Measurements from ENCODE around the gene BCL11A. TPM values are rescaled to one million over a fixed set of nuclear protein-coding genes. Genes with fewer than 3 reads are reported as not detected.

The BCL11A gene
- total and polyA plus RNA-seq, 2 donors from 2014 or later = 1.4 to 8.7 TPM

- DNase-seq = no peak
- H3K27me3 ChIP-seq (ENCODE audit: control insufficient read depth, insufficient read depth, low read length) = no peaks in the 10 kb centered on the region
- H3K9ac ChIP-seq (ENCODE audit: low read length in 3 of 3) = no peak overlapping the region
- H3K9me3 ChIP-seq (ENCODE audit: control insufficient read depth in 2 of 3, insufficient read depth in 1 of 3, low read length in 3 of 3) = no peaks in the 10 kb centered on the region
- no peak for TF ChIP-seq CTCF (IDR thresholded peaks at IDR 0.05; ENCODE audit: borderline replicate concordance, extremely low read depth, insufficient read depth)
- FAIRE-seq = no peak
- H3K36me3 ChIP-seq (ENCODE audit: control insufficient read depth in 2 of 3, insufficient read depth in 3 of 3, low read length in 3 of 3) = no peaks in the 10 kb centered on the region
- intact Hi-C loops (cut with DNase I) = no loop called here
- peaks cover 5 to 9% (median 7%) of the 10 kb centered on the region in 3 donors for H3K4me1 ChIP-seq (ENCODE audit: control insufficient read depth in 2 of 3, insufficient read depth in 2 of 3, low read depth in 1 of 3, low read length in 3 of 3)
- peak overlapping the region in 1 of 3 donors; percentile 29 for H3K4me3 ChIP-seq (ENCODE audit: low read length in 3 of 3)
- peak overlapping the region in 1 of 2 donors; percentile 3 for H3K27ac ChIP-seq (ENCODE audit: low read depth in 2 of 2, low read length in 2 of 2)
Measured at GRCh38 chr2:60529785-60530627, 23.4 kb downstream of the BCL11A start.

DNA sequence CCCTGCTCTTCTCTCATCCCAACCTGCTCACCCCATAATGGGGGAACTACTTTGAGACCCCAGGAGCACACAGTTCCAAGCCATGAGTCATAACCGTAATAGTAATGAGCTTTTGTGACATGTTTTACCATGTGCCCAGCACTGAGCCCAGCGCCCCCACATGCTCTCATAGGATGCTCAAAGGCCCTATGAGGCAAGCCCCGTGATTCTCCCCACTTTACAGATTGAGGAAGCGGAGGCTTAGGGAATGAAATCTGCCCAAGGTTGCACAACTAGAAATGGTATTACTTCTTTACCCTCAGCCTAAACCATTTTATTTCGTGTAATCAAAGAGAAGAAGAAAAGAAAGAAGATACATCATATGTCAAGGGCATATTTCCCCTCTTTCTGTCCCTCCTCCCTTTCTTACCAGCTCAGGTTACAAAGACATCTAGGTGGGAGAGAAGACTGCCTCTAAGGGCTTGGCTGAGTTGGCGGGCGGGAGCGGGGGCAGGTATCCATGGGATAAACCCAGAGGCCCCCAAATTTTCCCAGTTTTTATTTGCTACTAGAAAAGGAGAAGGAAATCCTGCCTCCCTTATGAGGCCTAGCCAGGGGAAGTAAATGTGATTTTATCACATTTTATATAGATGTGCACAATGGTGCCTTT lies 24.2 kb downstream of the BCL11A start:
- peak in 2 of 5 donors; percentile 51 to 63 for DNase-seq
- Histone ChIP-seq H3K4me3 (ENCODE audit: low read length in 3 of 3) (no peak overlapping the region), H3K27ac (ENCODE audit: low read depth in 2 of 2, low read length in 2 of 2) (peak overlapping the region in 1 of 2 donors; percentile 3), H3K4me1 (ENCODE audit: control insufficient read depth in 2 of 3, insufficient read depth in 2 of 3, low read depth in 1 of 3, low read length in 3 of 3) (peaks cover 5 to 9% (median 7%) of the 10 kb centered on the region in 3 donors), H3K9me3 (ENCODE audit: control insufficient read depth in 2 of 3, insufficient read depth in 1 of 3, low read length in 3 of 3) (no peaks in the 10 kb centered on the region), H3K27me3 (ENCODE audit: control insufficient read depth, insufficient read depth, low read length) (no peaks in the 10 kb centered on the region), H3K9ac (ENCODE audit: low read length in 3 of 3) (no peak overlapping the region), H3K36me3 (ENCODE audit: control insufficient read depth in 2 of 3, insufficient read depth in 3 of 3, low read length in 3 of 3) (no peaks in the 10 kb centered on the region)
- intact Hi-C loops (cut with DNase I) = no loop called here
- no peak for FAIRE-seq
- TF ChIP-seq CTCF (IDR thresholded peaks at IDR 0.05; ENCODE audit: borderline replicate concordance, extremely low read depth, insufficient read depth) = no peak

- DNase-seq (no peak), FAIRE-seq (no peak)
- intact Hi-C loops (cut with DNase I) = no loop called here
- no peak for TF ChIP-seq CTCF (IDR thresholded peaks at IDR 0.05; ENCODE audit: borderline replicate concordance, extremely low read depth, insufficient read depth)
- Histone ChIP-seq H3K27ac (ENCODE audit: low read depth in 2 of 2, low read length in 2 of 2) (no peak overlapping the region), H3K27me3 (ENCODE audit: control insufficient read depth, insufficient read depth, low read length) (no peaks in the 10 kb centered on the region), H3K4me3 (ENCODE audit: low read length in 3 of 3) (no peak overlapping the region), H3K9ac (ENCODE audit: low read length in 3 of 3) (no peak overlapping the region), H3K9me3 (ENCODE audit: control insufficient read depth in 2 of 3, insufficient read depth in 1 of 3, low read length in 3 of 3) (no peaks in the 10 kb centered on the region), H3K4me1 (ENCODE audit: control insufficient read depth in 2 of 3, insufficient read depth in 2 of 3, low read depth in 1 of 3, low read length in 3 of 3) (peaks cover 5 to 9% (median 7%) of the 10 kb centered on the region in 3 donors), H3K36me3 (ENCODE audit: control insufficient read depth in 2 of 3, insufficient read depth in 3 of 3, low read length in 3 of 3) (no peaks in the 10 kb centered on the region)
Measured at GRCh38 chr2:60528281-60529020, 25.0 kb downstream of the BCL11A start.

All from kidney (tissue), 14 donors.